Lung microvascular endothelial cell (primary cell): ENCODE measurements around the gene COL19A1. TPM values are rescaled to one million over a fixed set of nuclear protein-coding genes. Genes with fewer than 3 reads are reported as not detected.

ENCODE experiments used
- DNase-seq, 2 donors: peaks; one replicate each; pipeline versions ENCODE4 v3.0.0 to v3.0.0-alpha.2; 2010; ENCODE audit warnings: low read depth in 2 of 2
- total RNA-seq: library from RNA; depleted of rRNA; stranded (reverse); fragments of >200 nt; gene quantifications from 2 replicates; pipeline ENCODE4 v1.2.1, GENCODE V29; 2014

The COL19A1 gene
- total RNA-seq, 1 donor from 2014 or later: not detected

DNA sequence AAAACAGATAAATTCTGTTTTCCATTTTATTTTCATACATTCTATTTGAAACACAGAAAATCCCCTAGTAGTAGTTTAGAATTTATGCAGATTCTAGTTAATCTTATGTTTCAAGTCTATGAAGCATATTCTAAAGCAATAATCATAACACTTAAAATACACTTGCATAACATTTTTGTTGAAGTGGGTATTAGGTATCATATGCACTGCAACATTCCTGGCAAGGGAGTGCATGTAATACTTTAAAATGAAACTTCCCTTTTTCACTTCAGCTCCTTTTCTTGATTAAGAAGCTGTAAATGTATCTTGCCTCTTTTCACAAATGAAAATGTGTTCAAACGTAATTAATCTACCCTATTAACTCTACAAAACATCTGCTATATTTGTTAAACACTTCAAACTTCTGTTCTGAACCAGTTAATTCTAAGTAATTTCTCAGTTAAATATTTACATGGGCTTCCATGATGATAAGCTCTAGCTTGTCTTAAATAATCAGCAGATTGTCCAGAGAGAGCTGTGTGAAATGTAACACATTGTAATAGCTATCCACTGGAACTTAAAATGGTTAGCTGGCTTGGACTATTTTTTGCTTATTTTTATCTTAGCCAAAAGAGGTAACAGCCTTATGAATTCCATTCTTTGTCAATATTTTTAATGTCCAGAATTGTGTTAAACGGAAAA is 192.8 kb downstream of the COL19A1 start:
- DNase-seq: no peak

DNA sequence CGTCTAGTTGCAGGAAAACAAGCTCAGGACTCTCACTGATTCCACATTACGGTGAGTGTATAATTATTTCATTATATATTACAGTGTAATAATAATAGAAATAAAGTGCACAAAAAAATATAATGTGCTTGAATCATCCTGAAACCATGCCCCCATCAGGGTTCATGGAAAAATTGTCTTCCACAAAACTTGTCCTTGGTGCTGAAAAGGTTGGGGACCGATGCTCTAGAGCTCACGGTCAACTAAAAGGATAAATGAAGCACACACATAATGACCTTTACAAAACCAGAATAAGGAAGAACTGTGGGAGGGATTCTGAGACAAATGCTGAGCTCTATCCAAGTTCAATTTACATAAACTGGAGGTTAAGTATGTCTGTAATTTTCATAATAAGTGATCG is 194.3 kb downstream of the COL19A1 start:
- no peak for DNase-seq

DNA sequence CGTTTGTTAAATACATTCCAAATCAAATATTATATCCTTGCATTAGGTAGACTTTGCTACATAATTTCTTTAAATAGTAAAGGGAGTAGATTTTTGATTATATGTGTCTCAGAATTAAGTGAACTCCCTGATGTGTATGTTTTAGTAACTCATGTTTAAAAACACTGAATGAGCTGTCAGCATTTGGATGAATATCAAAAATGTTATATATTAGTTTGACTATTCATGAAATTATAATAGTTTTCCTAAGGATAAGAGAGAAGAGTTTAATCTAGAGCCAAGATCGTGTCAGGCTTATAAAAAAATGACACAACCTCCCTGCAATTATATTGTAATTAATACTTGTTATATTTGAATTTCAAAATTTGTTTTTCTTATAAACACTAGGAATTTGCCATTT is 195.2 kb downstream of the COL19A1 start:
- no peak for DNase-seq

DNA sequence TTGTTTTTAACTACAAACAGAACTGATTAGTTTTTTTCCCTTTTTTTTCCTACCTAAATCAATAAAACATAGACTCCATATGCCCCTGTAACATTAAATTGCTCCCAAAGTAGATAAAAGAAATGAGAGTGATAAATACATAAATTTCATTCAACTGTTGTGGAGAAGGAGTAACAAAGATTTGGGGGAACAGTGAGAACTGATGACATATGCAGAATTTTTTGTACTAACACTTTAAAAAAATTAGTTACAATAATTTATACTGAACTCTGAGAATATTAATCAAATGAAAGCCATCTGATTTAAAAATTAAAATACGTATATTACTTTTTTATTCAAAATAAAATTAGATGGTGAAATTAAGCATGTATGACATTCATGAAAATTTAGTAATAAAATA is 195.7 kb downstream of the COL19A1 start:
- DNase-seq: no peak

DNA sequence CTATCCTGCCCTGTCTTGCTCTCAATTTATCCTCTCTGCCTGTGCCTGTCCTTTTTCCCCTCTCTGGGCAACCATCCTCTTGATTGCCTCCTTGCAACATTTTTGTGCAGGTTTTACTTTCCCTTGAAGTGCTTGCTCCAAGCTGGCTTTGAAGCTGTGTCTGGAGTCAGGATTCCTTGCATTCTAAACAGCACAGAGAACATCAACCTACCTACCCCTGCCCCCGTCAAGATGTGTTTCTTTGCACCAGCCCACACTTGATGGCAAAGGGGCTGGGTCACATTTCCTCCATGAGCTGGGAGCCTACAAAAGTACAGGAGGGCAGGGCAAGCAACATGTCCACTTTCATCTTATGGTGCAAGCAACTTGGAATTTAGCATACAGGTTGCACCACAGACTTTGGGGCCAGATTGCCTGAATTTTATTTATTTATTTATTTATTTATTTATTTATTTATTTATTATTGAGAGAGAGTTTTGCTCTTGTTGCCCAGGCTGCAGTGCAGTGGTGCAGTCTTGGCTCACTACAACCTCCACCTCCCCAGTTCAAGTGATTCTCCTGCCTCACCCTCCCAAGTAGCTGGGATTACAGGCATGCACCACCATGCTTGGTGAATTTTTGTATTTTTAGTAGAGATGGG is 206.3 kb downstream of the COL19A1 start:
- DNase-seq: no peak

DNA sequence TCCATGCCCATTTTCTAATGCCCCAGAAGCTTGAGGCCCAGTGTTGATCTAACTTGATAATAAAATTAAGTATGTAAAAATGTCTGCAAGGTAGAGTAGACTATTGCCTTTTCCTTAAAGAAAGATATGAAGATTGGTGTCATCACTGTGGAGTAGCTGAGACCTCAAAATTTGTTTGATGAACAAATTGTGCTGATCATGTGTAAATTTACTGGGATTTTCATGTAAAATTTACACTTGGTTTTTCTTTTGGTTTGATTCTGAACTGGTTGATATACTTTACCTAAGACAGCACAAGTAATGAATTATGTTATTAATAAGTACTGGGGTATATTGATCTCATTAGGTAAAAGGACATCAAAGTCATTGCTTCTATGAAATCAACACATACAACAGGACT is 207.3 kb downstream of the COL19A1 start:
- DNase-seq: no peak

DNA sequence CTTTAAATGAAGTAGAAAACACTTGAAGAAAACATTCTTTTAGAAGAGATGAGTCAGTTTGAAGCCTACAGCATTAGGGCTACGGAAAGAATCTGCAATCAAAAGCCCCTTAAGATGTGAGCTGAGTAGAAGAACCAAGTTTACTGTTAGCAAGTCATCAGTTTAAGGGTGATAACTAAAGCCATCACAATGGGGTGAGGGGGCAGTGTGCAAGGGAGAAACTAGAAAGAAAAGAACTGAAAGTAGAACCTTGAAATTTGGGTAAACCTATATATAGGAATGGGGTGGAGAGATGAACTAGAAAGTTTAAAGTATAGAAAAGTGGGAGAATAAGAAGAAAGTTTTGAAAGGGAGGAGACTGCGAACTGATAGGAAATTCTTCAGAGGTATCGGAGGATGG is 212.9 kb downstream of the COL19A1 start:
- DNase-seq: no peak

DNA sequence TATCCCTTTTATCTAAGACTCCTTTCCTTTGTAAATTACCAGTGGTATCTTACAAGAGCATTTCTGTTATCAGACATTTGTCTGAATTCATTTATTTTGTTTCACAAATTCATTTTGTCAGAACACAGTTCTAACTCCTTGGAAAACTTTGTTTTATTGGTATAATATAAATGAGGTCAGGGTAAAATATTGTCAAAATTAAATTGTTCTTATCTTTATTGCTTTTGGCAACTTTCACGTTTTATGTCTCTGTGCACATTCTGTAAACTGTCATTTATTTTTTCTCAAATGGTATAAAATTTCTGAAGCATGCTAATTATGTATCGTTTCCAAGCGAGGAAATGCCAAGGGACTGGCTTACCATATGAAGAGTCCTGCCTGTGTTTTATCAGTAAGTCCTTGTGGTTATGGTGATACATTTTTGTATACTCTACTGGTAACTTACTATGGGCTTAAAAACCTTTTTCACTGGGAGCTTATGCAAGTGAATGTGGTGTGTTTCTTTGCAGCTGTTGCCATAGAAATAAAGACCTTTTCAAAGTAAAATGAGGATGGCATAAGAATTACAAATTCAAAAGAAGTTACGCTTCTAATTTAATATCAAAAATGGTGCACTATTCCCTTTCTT is 214.2 kb downstream of the COL19A1 start:
- no peak for DNase-seq

DNA sequence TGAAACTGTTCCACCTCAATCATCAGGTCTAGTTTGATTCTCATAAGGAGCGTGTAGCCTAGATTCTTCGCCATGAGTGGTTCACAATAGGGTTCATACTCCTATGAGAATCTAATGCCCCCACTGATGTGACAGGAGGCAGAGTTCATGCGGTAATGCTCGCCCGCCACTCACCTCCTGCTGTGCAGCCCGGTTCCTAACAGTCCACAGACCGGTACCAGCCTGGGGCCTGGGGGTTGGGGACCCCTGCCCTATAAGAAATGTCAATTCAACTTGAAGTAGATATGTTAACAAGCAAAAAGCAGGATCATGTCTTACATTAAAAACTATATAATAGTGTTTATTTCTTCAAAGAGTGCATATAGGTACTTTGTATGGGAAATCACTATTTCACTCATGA is 216.5 kb downstream of the COL19A1 start:
- no peak for DNase-seq

DNA sequence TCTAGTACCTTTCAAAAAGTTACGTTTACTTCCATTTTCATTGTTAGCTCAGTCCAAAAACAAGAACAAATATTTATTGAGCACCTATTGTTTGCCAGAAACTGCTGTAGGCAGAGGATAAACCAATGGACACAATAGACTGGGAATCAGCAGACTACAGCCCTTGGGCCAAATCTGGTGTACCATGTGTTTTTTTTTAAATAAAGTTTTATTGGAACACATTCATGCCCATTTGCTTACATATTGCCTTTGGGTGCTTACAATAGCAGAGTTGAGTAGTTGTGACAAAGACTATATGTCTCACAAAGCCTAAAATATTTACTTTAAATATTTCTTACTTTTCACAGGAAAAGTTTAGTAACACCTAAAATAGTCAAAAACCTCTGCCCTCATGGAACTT is 220.4 kb downstream of the COL19A1 start:
- DNase-seq: no peak

DNA sequence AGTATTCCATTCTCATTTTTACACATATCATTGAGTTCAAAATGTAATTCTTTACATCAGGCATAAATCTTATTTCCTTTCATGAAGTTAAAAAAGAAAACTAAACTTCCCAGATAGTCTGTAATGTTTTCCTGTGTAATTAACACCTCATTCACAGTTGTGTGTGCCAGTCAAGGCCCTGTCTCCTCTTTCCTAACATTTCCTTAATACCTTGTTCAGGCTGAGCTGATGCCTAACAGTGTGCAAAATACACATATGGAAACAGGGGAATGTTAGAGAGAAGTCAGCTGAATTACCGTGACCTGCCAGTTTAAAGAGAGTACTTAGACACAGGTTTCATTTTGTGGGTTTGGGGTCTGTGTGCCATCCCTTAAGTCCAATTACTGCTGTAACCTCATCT is 227.8 kb downstream of the COL19A1 start:
- no peak for DNase-seq

DNA sequence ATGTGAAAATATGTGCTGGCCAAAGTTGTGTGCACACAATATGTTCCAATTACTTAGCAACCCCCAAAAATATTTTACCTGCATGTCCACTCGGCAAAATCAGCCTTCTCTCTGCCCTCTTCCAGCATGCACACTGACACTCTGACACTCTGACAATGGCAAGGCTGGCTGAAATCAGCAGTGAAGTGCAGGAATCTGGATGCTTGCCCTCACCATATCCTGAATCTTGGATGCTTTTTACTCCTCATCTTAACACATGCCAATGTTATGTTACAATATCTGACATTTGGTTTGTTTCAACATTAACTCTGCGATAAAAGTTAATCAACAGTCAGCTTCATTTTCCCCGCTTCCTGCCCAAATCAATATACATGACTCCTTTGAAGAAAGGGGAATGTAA is 233.4 kb downstream of the COL19A1 start:
- no peak for DNase-seq

DNA sequence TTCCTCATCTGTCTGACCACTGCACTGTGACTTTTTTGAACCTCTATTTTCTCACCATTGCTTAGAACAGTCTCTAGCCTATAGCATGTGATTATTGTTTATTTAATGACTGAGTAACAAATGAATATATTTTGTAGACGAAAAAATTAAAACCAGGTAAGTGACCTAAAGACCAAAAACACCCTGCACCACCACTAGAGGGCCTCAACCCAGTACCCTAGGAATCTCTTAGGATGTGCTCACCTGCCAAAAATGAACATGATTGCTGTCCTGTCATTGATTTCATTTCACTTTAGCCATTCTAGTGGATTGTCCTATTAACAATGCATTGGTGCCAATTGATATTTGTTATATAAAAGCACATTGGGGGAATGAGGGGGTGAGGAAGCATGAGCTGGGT is 237.4 kb downstream of the COL19A1 start:
- DNase-seq: no peak

DNA sequence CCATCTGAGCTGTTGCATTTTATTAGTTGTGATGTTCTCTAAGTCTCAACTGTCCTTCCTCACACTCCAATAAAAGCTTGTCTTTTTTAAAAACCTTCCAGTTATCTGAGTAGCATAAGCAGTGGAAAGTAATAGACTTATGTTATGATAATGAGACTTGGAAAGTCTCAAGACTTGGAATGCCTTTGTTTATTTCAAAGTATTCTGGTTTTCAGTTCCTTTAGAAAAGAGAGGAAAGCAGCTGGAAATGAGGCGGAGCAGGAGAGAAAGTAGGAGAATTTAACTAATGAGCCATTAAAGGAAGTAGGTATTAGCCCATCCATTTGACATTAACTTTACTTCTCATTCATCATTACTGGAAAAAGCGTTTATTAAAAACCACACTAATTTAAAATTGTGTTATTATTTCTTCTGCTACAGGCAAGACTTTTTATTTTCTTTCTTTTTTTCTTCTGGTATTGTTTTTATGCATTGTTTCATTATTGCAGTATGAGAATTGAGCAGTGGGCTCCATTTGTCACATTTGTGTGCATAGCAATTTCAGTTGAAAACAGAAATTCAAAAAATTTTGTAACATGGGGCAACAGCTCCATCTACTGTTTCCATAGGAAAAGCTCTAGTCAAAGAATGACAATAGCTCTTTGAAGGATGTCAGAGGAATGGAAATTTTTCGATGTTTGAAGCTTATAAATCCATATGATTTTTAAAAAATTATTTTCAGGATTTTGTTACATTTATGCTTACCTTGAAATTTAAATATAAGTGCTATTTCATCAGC is 241.7 kb downstream of the COL19A1 start:
- DNase-seq: peak; percentile 40 to 54

DNA sequence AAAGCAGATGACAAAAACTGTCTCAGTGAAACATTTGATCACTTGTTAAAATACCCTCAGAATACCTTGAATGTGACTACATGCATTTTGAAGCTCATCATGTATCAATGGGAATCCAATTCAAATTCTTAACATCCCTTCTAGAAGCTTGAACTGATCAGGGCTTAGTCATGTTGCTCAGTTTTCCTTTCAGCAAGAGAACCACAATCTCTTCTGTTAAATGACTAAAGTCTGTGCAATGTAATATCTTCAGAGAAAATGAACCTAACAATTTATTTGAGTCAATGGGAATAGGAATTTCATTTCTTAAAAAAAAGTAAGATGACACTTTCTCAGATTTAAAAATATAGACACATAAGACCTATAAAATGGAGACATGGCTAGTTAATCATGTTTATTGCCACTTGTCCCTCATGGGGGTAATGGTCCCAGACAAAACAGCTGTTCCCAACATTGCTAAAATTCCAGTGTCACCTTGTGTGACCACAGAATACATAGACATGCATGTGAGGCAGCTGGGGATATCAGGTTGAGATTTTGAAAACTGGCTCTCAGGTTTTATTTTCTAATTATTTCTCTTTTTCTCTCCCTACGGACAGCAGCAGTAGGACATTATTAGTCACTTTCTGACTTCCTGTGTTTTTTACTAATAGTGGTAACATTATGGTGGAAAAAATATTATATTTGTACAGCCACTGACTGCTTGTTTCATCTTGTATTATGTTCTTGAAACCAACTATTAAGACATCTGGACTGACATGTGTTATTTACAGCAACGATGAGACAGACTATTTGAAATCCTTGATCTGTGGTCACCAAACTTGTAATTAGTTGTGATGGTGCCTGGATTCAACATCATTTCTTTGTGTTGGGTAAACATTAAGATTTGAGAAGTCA is 244.0 kb downstream of the COL19A1 start:
- DNase-seq: no peak

DNA sequence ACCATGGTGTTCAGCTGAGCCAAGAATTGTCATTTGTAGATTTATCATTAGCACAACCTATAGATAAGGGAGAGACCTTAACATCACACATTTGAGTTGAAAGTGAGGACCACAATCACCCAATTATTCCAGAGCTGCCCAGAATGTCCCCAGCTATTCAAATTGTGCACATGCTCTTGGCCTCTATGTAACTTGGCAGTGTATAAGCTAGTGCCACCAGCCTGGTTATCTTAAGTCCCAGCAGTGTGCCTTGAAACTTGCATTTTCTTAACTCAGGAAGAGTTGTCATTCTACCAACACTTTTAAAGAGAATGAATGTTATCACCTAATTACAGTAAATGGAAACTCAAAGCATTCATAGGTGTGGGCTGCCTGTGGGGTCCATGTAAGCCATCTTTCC is 245.4 kb downstream of the COL19A1 start:
- DNase-seq: no peak

DNA sequence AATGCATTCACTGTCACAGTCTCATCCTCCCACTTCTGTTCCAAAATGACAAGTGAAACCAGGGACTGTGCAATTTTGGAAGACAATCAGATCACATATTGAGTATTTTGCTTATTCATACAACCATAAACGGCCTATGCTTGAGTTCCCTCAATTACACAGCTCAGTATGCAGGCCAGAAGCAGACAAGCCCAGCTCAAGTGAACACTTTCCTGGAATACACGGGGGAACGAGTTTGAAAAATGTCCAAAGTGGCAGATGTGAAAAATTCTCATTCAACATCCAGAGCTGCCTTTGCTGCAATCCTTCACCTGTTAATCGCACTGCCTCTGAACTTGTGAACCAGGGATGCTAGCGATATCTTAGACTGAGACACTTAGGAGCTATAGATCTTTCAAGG is 246.4 kb downstream of the COL19A1 start:
- DNase-seq: no peak

DNA sequence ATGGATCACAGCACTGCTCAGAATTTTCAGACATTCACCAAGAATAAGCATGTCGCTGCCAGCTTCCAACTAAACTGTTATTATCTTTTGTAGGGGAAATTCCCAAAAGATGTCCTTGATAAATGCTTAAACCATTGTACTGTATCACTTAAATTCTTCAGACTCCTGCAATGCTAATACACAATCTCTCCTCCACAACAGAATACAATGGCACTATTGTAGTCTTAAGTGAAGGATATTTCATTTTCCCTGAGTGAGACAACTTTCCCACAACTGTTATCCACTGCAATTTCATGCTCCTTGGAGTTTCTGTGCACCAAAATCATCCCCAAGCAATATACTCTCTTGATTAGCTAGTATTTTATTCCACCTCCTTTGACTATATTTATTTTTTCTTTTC is 246.8 kb downstream of the COL19A1 start:
- no peak for DNase-seq

DNA sequence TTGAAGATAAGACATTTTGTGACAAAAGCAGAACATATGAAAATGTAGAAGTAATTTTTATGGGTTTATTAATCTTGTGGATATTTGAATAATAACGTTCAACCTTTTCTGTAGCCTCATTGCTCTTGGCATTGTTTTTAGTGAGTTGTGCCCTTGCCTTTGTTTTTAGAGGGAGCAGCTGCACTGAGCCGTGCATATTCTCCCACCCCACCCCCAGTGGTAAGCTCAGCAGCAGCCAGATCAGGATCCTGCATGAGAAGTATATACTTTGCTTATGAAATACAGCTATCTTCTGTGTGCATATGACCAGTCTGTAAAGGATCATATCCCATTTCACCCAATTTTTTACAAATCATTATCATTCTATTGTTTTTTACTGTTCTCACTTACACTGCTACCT is 252.3 kb downstream of the COL19A1 start:
- DNase-seq: no peak

DNA sequence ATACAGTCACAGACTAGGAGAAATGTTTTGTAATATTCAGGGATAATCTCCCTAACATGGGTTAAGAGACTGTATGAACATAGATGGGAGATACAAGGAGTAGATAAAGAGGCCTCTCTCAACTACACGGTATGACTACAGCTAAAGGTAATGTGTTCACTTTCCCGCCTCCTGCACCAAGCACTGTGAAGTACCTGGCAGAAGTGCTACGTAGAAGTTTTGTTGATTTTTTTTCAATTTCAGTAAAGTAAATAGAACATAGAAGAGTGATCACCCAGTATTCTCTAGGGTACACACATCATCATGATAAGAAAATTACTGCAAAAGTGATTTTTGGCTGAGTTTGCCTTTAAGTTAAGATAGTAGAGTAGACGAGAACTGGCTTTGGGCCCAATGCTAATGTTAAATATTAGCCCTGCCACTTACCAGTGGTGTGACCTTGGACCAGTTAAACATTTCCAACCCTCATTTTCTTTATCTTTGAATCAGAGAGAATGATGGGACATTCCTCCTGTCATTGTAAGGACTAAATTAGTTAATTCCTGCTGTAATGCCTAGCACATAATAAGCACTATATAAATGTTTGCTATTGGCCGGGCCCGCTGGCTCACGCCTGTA is 253.0 kb downstream of the COL19A1 start:
- DNase-seq: no peak

DNA sequence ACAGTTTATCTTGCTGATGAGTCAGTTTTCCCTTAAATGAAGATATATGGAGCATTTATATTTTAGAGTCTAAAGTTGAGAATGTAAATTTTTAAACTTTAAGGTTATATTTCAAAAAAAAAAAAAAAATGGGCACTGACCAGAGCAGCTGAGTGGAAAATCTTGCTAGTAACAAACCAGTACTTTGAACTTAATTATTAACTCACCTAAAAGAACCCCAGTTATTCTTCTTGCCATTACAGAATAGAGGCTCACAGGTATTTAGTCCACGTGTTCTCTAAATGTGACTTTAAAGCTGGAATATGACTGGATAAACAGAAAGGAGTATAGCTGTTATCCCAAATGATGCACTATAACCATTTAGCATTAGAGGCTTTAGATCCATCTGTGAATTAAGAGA is 258.1 kb downstream of the COL19A1 start:
- no peak for DNase-seq
